A549 (cell line): Measurements from ENCODE around the gene GSG1L. TPM values are rescaled to one million over a fixed set of nuclear protein-coding genes. Genes with fewer than 3 reads are reported as not detected.

Experiments used
- ATAC-seq, 2 experiments: fragments of 200-7000 bp in 1 of 2; fragments of >200 bp in 1 of 2; cut with Nextera tagmentation in 1 of 2; cut with Tn5 transposase in 1 of 2; 3 replicates each; pipeline versions ENCODE4 v1.8.0 to v1.9.1; 2018 to 2020; ENCODE audit warnings: mild to moderate bottlenecking in 1 of 2, moderate library complexity in 1 of 2
- CTCF ChIA-PET: fragments of 300-600 bp; sonication (Branson Sonifier 250); formaldehyde crosslinking; extraction: SDS; loops from one replicate; lab custom pipeline; 2021; ENCODE audit warnings: antibody characterized with exemption, inconsistent platforms; lab: Yijun Ruan, JAX
- POLR2A ChIA-PET: fragments of 350-600 bp; formaldehyde crosslinking; extraction: SDS; loops from one replicate; lab custom pipeline; 2021; ENCODE audit warnings: antibody characterized with exemption, inconsistent platforms; lab: Yijun Ruan, JAX
- DNase-seq, 2 experiments: peaks; one replicate each; pipeline versions ENCODE4 v3.0.0 to v3.0.0-alpha.2; 2011 to 2016; ENCODE audit warnings: low read depth in 1 of 2, low spot score in 1 of 2
- FAIRE-seq: peaks from 2 replicates; lab custom pipeline; 2011; peaks lifted over from hg19 to GRCh38; lab: Jason Lieb, UNC
- H3K27ac ChIP-seq, 2 experiments: fragments of >200 bp; sonication (Bioruptor Twin); formaldehyde crosslinking; 3 replicates each; pipeline ENCODE4 v1.5.1; 2016 to 2017
- H3K4me1 ChIP-seq: fragments of >200 bp; sonication (Bioruptor Twin); formaldehyde crosslinking; 3 replicates; pipeline ENCODE4 v1.6.1; 2016
- H3K4me2 ChIP-seq: fragments of >200 bp; sonication (Bioruptor Twin); formaldehyde crosslinking; 3 replicates; pipeline ENCODE4 v1.6.1; 2016
- H3K4me3 ChIP-seq: fragments of >200 bp; sonication (Bioruptor Twin); formaldehyde crosslinking; 3 replicates; pipeline ENCODE4 v1.5.1; 2016
- H3K9me3 ChIP-seq: fragments of >200 bp; sonication (Bioruptor Twin); formaldehyde crosslinking; 3 replicates; pipeline ENCODE4 v1.6.1; 2016
- CBX8 ChIP-seq: fragments of 200-600 bp; sonication (generic); IDR thresholded peaks from 2 replicates; pipeline ENCODE4 v1.6.1; 2016
- ESRRA ChIP-seq: fragments of 150-350 bp; IDR thresholded peaks from 2 replicates; pipeline ENCODE4 v1.6.1; 2014; ENCODE audit warnings: mild to moderate bottlenecking, low read length, borderline replicate concordance
- FOSB ChIP-seq: fragments of 250-450 bp; sonication (Bioruptor Pico); IDR thresholded peaks from 2 replicates; pipeline ENCODE4 v1.5.0; 2020; ENCODE audit warnings: mild to moderate bottlenecking, moderate library complexity
- FOXS1 ChIP-seq: fragments of 250-450 bp; sonication (Bioruptor Pico); IDR thresholded peaks from 2 replicates; pipeline ENCODE4 v1.5.0; 2020; ENCODE audit warnings: mild to moderate bottlenecking, moderate library complexity
- HDAC2 ChIP-seq: fragments of 200-600 bp; sonication (generic); IDR thresholded peaks from 2 replicates; pipeline ENCODE4 v1.6.1; 2016
- HOXA7 ChIP-seq: fragments of 250-450 bp; sonication (Bioruptor Pico); IDR thresholded peaks from 2 replicates; pipeline ENCODE4 v1.5.0; 2020; ENCODE audit warnings: mild to moderate bottlenecking, moderate library complexity
- HOXB13 ChIP-seq: fragments of 250-450 bp; sonication (Bioruptor Pico); IDR thresholded peaks from 2 replicates; pipeline ENCODE4 v1.5.0; 2020; ENCODE audit warnings: low read depth, mild to moderate bottlenecking, moderate library complexity
- HOXB5 ChIP-seq: fragments of 250-450 bp; sonication (Bioruptor Pico); IDR thresholded peaks from 2 replicates; pipeline ENCODE4 v1.5.0; 2020; ENCODE audit warnings: mild to moderate bottlenecking, moderate library complexity
- KDM5A ChIP-seq: fragments of 200-600 bp; sonication (generic); IDR thresholded peaks from 2 replicates; pipeline ENCODE4 v1.6.1; 2016; ENCODE audit warnings: antibody characterized with exemption, mild to moderate bottlenecking
- MAFK ChIP-seq: fragments of 450-650 bp; IDR thresholded peaks from 2 replicates; pipeline ENCODE4 v1.6.1; 2014; ENCODE audit not compliant: partially characterized antibody
- MAZ ChIP-seq: fragments of 150-350 bp; IDR thresholded peaks from 2 replicates; pipeline ENCODE4 v1.6.1; 2014; ENCODE audit warnings: antibody characterized with exemption, low read depth, low read length, borderline replicate concordance
- NPAS2 ChIP-seq: fragments of 250-450 bp; sonication (Bioruptor Pico); IDR thresholded peaks from 2 replicates; pipeline ENCODE4 v1.8.0; 2022; ENCODE audit warnings: mild to moderate bottlenecking, moderate library complexity, borderline replicate concordance
- NR3C1 ChIP-seq: fragments of >200 bp; sonication (Bioruptor Twin); formaldehyde crosslinking; IDR thresholded peaks from 3 replicates; pipeline ENCODE4 v1.6.1; 2017
- POLR2A ChIP-seq: IDR thresholded peaks from 2 replicates; pipeline ENCODE4 v1.6.1; 2012; ENCODE audit warnings: mild to moderate bottlenecking, low read length
- RAD21 ChIP-seq, 2 experiments: fragments of >200 bp in 1 of 2; sonication (Bioruptor Twin) in 1 of 2; formaldehyde crosslinking in 1 of 2; IDR thresholded peaks in 1 of 2; conservative IDR thresholded peaks in 1 of 2; 2 replicates in 1 of 2; 3 replicates in 1 of 2; pipeline ENCODE4 v1.6.1; 2012 to 2018; ENCODE audit warnings: inconsistent platforms in 1 of 2
- REST ChIP-seq: fragments of 200-600 bp; sonication (generic); IDR thresholded peaks from 2 replicates; pipeline ENCODE4 v1.6.1; 2016; ENCODE audit warnings: antibody characterized with exemption, mild to moderate bottlenecking, moderate library complexity
- WGBS: methylation state at CpG from one replicate; pipeline ENCODE4 v1.1.6; 2017; ENCODE audit errors: missing lambda C conversion rate; 5-methylcytosine and 5-hydroxymethylcytosine counted together
- polyA plus RNA-seq, 4 experiments: library from polyadenylated mRNA; depleted of rRNA in 3 of 4; stranded (reverse); fragments of >200 nt; fragmentation: RNase III in 1 of 4; extraction: RNeasy Plus Mini Kit Qiagen cat#74134 plus additional on column Dnase treatment in 1 of 4; gene quantifications; 2 replicates in 3 of 4; 3 replicates in 1 of 4; pipeline ENCODE4 v1.2.3, GENCODE V29; 2011 to 2017
- TF ChIP-seq, protein P1 (sequence below): fragments of >200 bp; sonication (Bioruptor Twin); formaldehyde crosslinking; IDR thresholded peaks from 3 replicates; pipeline ENCODE4 v1.6.1; 2016
- TF ChIP-seq, protein P2 (sequence below): fragments of 150-350 bp; IDR thresholded peaks from 2 replicates; pipeline ENCODE4 v1.6.1; 2014; ENCODE audit warnings: low read depth, mild to moderate bottlenecking, low read length

Gene GSG1L
- polyA plus RNA-seq, 2 of the 4 experiments (the other 2 are of a cell fraction) = not detected

DNA sequence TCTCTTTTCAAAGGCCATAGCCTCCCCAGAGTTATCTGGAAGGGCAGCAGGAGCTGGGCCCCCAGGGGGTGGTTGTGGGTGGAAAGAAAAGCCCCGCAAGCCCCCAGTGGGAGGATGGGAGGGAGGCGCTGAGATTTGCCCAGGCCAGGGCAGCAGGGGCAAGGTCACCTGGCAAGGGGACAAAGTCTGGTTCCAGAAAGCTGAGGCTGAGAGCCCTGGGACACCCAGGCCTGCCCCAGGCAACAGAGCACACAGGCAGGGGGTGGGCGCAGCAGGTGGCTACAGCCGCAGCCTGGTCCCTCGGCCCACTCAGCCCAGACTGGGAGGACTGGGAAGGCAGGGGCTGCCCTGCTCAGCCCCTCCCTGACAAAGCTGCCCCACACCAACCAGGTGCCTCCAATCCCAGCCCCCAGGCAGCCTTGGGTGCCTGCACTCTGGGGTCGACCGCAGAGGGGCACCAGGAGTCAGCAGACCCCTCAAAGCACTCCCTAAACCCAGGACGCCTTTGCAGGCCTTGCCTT lies 23.7 kb upstream of the GSG1L start:
- no peak for TF ChIP-seq FOXS1 (CRISPR knock-in tag)
- TF ChIP-seq KDM5A = no peak
- Histone ChIP-seq H3K4me1 (no peaks in the 10 kb centered on the region), H3K4me3 (no peak overlapping the region), H3K27ac (no peak overlapping the region), H3K4me2 (no peak overlapping the region), H3K9me3 (no peaks in the 10 kb centered on the region)
- FAIRE-seq = no peak
- no peak for DNase-seq
- ATAC-seq = peak; percentile 6 to 12; a peak in 3 of 6 replicates
- WGBS = 85% methylated on average over 5 of the region's 8 CpGs
- ChIA-PET CTCF (interaction anchor here (1.4 kb wide), 1 partner anchor 16 kb away, joined by 4 read pairs; no protein-coding TSS in a partner anchor), POLR2A (no interaction called here)

DNA sequence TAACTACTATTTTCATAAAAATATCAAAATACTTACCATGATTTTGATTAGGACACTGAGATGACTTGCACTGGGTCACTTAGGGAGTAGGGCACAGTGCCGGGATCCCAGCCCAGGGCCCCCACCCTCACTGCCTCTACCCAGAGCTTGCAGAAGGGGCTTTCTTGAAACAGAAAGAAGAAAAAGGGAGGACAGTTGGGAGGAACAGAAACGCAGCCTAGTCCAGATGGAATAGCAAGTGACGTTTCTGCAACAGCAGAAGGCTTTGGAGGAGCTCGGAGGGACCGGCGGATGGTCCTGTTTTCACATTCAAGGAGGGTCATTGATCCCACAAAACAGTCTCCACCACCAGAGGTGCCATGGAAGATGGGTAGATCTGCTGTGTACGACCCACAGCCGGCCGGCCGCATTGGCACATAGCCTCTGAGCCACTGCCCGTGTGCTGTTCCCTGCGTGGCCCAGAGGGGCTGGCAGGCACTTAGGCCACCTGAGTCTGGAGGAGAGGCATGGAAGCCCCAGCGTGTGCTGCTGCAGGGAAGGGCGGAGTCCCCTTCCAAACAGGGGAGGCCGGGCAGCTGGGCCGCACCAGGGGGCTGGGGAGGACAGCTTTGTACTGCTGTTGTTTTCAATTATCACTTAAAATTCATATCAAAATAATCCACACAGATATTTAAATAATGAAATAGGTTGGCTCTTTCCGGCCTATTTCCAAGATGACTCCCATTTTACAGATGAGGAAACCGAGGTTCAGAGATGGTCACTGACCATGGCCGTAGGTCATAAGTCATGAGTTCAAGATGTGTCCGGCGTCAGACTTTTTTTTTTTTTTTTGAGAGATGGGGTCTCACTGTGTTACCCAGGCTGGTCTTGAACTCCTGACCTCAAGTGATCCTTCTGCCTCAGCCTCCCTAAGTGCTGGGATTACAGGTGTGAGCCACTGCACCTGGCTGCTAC lies 22.9 kb upstream of the GSG1L start:
- no peak for TF ChIP-seq ESRRA
- no peak for TF ChIP-seq CBX8
- no peak for TF ChIP-seq FOSB (CRISPR knock-in tag)
- no peak for TF ChIP-seq RAD21 (conservative IDR thresholded peaks at IDR 0.05 in 1 of 2, IDR thresholded peaks at IDR 0.05 in 1 of 2)
- no peak for TF ChIP-seq REST
- TF ChIP-seq MAZ = no peak
- TF ChIP-seq, protein P1, sequence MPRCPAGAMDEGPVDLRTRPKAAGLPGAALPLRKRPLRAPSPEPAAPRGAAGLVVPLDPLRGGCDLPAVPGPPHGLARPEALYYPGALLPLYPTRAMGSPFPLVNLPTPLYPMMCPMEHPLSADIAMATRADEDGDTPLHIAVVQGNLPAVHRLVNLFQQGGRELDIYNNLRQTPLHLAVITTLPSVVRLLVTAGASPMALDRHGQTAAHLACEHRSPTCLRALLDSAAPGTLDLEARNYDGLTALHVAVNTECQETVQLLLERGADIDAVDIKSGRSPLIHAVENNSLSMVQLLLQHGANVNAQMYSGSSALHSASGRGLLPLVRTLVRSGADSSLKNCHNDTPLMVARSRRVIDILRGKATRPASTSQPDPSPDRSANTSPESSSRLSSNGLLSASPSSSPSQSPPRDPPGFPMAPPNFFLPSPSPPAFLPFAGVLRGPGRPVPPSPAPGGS = no peak
- TF ChIP-seq MAFK = no peak
- no peak for TF ChIP-seq FOXS1 (CRISPR knock-in tag)
- TF ChIP-seq HOXA7 (CRISPR knock-in tag) = no peak
- no peak for TF ChIP-seq HOXB13 (CRISPR knock-in tag)
- TF ChIP-seq, all 56 proteins: peak for 0
- 82% methylated on average over 21 of the region's 21 CpGs for WGBS
- ChIA-PET CTCF (interaction anchor here (0.7 to 1.4 kb wide), 2 partner anchors 16 to 230 kb away, joined by 3 to 4 read pairs; no protein-coding TSS in a partner anchor), POLR2A (no interaction called here)
- Histone ChIP-seq H3K27ac (no peak overlapping the region), H3K4me2 (no peak overlapping the region), H3K4me3 (no peak overlapping the region), H3K9me3 (no peaks in the 10 kb centered on the region), H3K4me1 (no peaks in the 10 kb centered on the region)
- DNase-seq (no peak), FAIRE-seq (no peak), ATAC-seq (no peak; a peak in 1 of 6 replicates)

DNA sequence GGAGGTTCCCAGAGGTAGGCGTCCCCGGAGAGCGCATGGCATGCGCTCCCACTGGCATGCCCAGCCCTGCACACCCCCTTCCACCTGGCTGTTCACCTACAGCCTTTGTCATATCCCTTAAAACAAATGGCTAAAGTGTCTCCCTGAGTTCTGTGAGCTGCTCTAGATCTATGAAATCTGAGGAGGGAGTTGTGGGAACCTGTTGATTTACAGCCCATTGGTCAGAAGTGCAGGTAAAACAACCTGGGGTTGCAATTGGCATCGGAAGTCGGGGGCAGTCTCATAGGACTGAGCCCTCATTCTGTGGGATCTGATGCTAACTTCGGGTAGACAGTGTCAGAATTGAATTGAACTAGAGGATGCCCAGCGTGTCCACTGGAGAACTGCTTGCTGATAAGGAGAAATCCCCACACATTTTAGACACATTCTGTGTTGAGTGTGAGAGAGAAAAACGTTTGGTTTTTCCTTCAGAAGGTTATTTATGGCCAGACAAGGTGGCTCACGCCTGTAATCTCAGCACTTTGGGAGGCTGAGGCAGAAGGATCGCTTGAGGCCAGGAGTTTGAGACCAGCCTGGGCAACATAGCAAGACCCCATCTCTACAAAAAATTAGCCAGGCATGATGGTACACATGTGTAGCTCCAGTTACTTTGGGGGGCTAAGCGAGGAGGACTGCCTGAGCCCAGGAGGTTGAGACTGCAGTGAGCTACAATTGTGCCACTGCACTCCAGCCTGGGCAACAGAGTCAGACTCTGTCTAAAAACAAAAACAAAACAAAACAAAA lies 22.1 kb upstream of the GSG1L start:
- WGBS = 59% methylated on average over 11 of the region's 12 CpGs
- no peaks in the 10 kb centered on the region for H3K4me1 ChIP-seq
- H3K4me2 ChIP-seq = no peak overlapping the region
- ChIA-PET POLR2A (interaction anchor here (0.6 kb wide), 1 partner anchor 133 kb away, joined by 11 read pairs; no protein-coding TSS in a partner anchor), CTCF (interaction anchor here (1.4 kb wide), 1 partner anchor 15 kb away, joined by 4 read pairs; no protein-coding TSS in a partner anchor)
- no peak overlapping the region for H3K27ac ChIP-seq
- H3K9me3 ChIP-seq = no peaks in the 10 kb centered on the region
- H3K4me3 ChIP-seq = no peak overlapping the region
- ATAC-seq = no peak
- no peak for FAIRE-seq
- no peak for DNase-seq
- TF ChIP-seq REST (no peak), HOXB5 (CRISPR knock-in tag) (no peak), NPAS2 (CRISPR knock-in tag) (no peak), HDAC2 (no peak), POLR2A (no peak), NR3C1 (no peak)
- TF ChIP-seq, protein P2, sequence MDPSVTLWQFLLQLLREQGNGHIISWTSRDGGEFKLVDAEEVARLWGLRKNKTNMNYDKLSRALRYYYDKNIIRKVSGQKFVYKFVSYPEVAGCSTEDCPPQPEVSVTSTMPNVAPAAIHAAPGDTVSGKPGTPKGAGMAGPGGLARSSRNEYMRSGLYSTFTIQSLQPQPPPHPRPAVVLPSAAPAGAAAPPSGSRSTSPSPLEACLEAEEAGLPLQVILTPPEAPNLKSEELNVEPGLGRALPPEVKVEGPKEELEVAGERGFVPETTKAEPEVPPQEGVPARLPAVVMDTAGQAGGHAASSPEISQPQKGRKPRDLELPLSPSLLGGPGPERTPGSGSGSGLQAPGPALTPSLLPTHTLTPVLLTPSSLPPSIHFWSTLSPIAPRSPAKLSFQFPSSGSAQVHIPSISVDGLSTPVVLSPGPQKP = no peak
